ENCODE measurements around the gene PPP6R2. TPM values are rescaled to one million over a fixed set of nuclear protein-coding genes. Genes with fewer than 3 reads are reported as not detected.

The PPP6R2 gene
- total and polyA plus RNA-seq, 8 donors: 24.4 to 243 (median 62.3) TPM

- Histone ChIP-seq H3K27me3 (no peaks in the 10 kb centered on the region), H3K27ac (no peak overlapping the region), H3K36me3 (peaks cover 91 to 100% (median 100%) of the 10 kb centered on the region in 4 donors), H3K4me1 (no peaks in the 10 kb centered on the region), H3K4me3 (no peak overlapping the region), H3K9me3 (no peaks in the 10 kb centered on the region)
- DNase-seq: no peak
- WGBS, 5 donors: 87 to 96% (median 92%) methylated on average over 10 of the region's 10 CpGs
- intact Hi-C loops (cut with DNase I; ENCODE audit: low total_unique reads): no loop called here
- no peak for TF ChIP-seq POLR2A (IDR thresholded peaks at IDR 0.05)
- TF ChIP-seq EP300 (IDR thresholded peaks at IDR 0.05): no peak
- TF ChIP-seq POLR2AphosphoS5 (IDR thresholded peaks at IDR 0.05): no peak
These were observed 76.9 kb downstream of the PPP6R2 start for GRCh38 chr22:50420015-50420414.

GRCh38 chr22:50420581-50420980, 77.5 kb downstream of the PPP6R2 start:
- H3K4me1 ChIP-seq: no peaks in the 10 kb centered on the region
- DNase-seq: no peak
- peaks cover 85 to 100% (median 100%) of the 10 kb centered on the region in 4 donors for H3K36me3 ChIP-seq
- intact Hi-C loops (cut with DNase I; ENCODE audit: low total_unique reads): no loop called here
- whole genome bisulfite sequencing, 5 donors: 78 to 90% (median 85%) methylated on average over 12 of the region's 12 CpGs
- TF ChIP-seq POLR2AphosphoS5 (IDR thresholded peaks at IDR 0.05) (no peak), EP300 (IDR thresholded peaks at IDR 0.05) (no peak), CTCF (IDR thresholded peaks at IDR 0.05) (no peak), POLR2A (IDR thresholded peaks at IDR 0.05) (no peak)
- H3K9me3 ChIP-seq: no peaks in the 10 kb centered on the region
- no peak overlapping the region for H3K27ac ChIP-seq
- H3K4me3 ChIP-seq: no peak overlapping the region
- no peaks in the 10 kb centered on the region for H3K27me3 ChIP-seq

GRCh38 chr22:50422046-50422445, 78.9 kb downstream of the PPP6R2 start:
- H3K27me3 ChIP-seq: no peaks in the 10 kb centered on the region
- intact Hi-C loops (cut with DNase I; ENCODE audit: low total_unique reads): no loop called here
- H3K4me3 ChIP-seq: no peak overlapping the region
- TF ChIP-seq POLR2A (IDR thresholded peaks at IDR 0.05) (no peak), POLR2AphosphoS5 (IDR thresholded peaks at IDR 0.05) (no peak), CTCF (IDR thresholded peaks at IDR 0.05) (no peak), EP300 (IDR thresholded peaks at IDR 0.05) (no peak)
- H3K9me3 ChIP-seq: no peaks in the 10 kb centered on the region
- WGBS, 5 donors: 92 to 96% (median 94%) methylated on average over 14 of the region's 14 CpGs
- H3K4me1 ChIP-seq: no peaks in the 10 kb centered on the region
- DNase-seq: no peak
- peaks cover 70 to 100% (median 98%) of the 10 kb centered on the region in 4 donors for H3K36me3 ChIP-seq
- H3K27ac ChIP-seq: no peak overlapping the region

GRCh38 chr22:50422961-50423815, 80.1 kb downstream of the PPP6R2 start:
- TF ChIP-seq POLR2AphosphoS5 (IDR thresholded peaks at IDR 0.05): no peak
- no peak for TF ChIP-seq CTCF (IDR thresholded peaks at IDR 0.05)
- TF ChIP-seq EP300 (IDR thresholded peaks at IDR 0.05): no peak
- TF ChIP-seq POLR2A (IDR thresholded peaks at IDR 0.05): no peak
- no peak overlapping the region for H3K4me3 ChIP-seq
- H3K4me1 ChIP-seq: no peaks in the 10 kb centered on the region
- H3K27ac ChIP-seq: no peak overlapping the region
- DNase-seq: no peak
- no peaks in the 10 kb centered on the region for H3K27me3 ChIP-seq
- intact Hi-C loops (cut with DNase I; ENCODE audit: low total_unique reads): no loop called here
- 95 to 97% (median 96%) methylated on average over 11 to 21 of the region's 21 CpGs for WGBS, 5 donors
- H3K36me3 ChIP-seq: peaks cover 66 to 100% (median 98%) of the 10 kb centered on the region in 4 donors
- no peaks in the 10 kb centered on the region for H3K9me3 ChIP-seq

GRCh38 chr22:50423956-50424355, 80.8 kb downstream of the PPP6R2 start:
- no peak overlapping the region for H3K4me3 ChIP-seq
- intact Hi-C loops (cut with DNase I; ENCODE audit: low total_unique reads): no loop called here
- TF ChIP-seq POLR2A (IDR thresholded peaks at IDR 0.05): no peak
- TF ChIP-seq CTCF (IDR thresholded peaks at IDR 0.05): no peak
- no peaks in the 10 kb centered on the region for H3K9me3 ChIP-seq
- H3K27ac ChIP-seq: no peak overlapping the region
- peaks cover 59 to 100% (median 98%) of the 10 kb centered on the region in 4 donors for H3K36me3 ChIP-seq
- 94 to 98% (median 95%) methylated on average over 10 to 14 of the region's 14 CpGs for WGBS, 5 donors
- H3K4me1 ChIP-seq: no peaks in the 10 kb centered on the region
- DNase-seq: no peak
- no peaks in the 10 kb centered on the region for H3K27me3 ChIP-seq
